ENCODE results near the gene TIMM44.

Gene TIMM44, protein sequence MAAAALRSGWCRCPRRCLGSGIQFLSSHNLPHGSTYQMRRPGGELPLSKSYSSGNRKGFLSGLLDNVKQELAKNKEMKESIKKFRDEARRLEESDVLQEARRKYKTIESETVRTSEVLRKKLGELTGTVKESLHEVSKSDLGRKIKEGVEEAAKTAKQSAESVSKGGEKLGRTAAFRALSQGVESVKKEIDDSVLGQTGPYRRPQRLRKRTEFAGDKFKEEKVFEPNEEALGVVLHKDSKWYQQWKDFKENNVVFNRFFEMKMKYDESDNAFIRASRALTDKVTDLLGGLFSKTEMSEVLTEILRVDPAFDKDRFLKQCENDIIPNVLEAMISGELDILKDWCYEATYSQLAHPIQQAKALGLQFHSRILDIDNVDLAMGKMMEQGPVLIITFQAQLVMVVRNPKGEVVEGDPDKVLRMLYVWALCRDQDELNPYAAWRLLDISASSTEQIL

DNA sequence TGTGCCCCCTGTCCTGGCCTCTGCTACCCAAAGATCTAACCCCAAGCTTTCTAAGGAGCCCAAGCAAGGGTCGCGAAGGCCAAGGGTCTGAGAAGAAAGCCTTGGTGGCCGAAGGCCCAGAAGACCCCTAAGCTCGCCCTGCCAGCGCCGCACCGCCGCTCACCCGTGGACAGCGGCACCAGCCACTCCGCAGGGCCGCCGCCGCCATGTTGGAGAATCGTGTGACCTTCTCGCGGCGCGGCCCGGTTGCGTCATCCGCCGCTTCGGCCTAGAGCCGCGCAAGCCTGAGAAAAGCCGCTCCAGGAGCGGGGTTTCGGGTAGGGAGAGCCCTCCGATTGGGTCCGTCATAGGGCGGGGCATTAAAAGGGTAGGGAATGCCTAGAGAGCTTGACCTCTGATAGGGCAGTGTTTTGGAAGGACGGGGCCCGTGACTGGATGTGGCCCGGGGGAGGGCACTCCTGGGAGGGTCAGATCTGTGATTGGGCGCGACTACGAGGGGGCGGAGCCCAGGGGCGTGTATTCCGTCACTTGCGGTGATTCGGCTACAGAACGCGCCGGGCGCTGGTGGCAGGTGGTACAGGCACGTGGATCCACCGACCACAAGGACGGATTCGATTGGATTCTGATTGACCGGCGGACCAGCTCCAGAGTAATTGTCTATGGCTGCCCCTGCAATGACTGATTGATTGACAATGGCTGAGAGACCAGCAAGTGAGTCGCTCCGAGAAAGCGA is at the start of gene TIMM44:
TIMM44 (minus strand) TSS at position 223 of the 733 bp plus-strand sequence; CDS start at position 208, 15 bp downstream.
- DNase-seq (ENCODE audit: low read depth in 2 of 2): peak; percentile 97 to 98

DNA sequence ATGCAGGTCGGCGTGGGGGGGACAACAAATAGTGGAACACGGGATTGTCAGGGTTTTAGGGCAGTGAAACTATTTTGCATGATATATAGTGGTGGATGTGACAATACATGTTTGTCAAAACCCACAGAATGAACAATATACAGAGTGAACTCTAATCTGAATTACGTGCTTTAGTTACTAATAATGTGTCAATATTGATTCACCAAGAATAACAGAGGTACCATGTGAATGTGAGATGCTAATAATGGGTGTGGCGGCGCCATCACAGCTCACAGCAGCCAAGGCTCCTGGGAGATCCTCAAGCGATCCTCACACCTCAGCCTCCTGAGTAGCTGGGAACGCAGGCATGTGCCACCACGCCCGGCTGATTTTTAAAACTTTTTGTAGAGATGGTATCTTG is 49.1 kb upstream of the TIMM44 start:
- DNase-seq (ENCODE audit: low read depth in 2 of 2): no peak

DNA sequence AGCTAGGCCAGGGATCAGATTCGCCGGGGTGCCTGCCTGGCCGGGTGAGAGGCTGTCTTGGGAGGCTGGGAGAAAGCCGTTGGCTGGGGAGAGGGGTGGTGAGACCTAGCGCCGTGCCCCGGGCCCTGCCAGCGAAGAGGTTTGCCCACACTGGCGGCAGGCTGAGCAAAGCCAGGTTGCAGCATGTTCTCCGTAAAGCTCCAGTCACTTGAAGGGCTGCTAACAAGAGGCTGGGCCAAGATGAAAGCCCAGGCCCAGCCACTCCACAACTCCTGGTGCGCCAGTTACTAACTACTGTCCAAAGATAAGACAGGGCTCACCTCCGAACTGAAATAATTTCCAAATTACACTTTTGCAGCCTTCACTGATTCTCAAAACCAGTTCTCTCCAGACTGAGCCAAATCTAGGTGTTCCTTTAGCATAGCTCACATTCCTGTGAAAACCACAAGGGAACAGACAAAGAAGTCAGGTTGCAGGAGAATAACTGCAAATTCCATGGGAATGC is 45.7 kb upstream of the TIMM44 start:
- DNase-seq (ENCODE audit: low read depth in 2 of 2): no peak

DNA sequence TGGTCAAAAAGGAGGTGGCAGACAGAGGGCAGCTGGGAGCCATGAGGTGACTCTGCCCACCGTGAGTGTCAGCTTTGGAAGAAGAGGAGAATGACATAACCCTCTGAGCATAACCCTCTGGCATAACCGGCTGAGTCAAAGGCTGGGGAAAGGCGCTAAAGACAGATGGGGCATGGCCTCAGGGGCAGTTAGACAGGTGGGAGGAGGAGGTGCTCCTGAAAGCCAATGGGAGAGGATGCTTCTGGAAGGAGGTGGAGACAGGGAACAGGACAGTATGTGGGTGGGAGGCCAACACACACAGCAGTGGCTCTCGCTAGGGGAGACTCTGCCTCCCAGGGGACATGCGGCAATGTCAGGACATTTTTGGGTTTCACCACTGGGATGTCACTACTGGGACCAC is 44.8 kb upstream of the TIMM44 start:
- DNase-seq (ENCODE audit: low read depth in 2 of 2): no peak

DNA sequence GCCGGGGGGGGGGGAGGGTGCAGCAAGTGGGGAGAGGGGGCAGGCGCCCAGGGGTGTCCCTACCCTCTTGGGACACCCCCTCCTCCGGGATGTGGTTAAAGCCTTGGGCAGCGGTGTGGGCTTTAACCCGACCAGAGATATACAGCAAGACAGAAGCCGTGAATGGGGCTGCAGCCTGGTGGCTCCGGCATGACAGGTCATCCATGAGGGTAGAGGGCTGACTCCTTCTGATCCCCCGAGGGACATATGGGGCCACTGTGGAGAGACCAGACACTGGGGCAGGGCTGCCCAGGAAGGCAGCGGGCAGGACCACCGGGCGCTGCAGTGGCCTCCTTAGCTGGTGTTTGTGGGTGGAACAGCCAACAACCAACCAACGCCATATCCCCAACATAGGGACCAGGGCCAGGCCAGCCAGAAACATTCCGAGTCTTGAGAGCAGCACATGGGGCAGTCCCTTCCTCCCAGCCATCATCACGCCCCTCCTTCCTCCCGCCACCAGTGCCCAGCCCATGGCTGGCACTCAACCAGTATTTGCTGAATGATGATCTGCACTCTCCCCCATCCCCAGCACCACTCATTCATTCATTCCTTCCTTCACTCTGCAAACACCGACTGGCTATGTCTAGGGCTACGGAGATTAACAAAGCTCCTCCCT is 43.8 kb upstream of the TIMM44 start:
- DNase-seq (ENCODE audit: low read depth in 2 of 2): no peak

DNA sequence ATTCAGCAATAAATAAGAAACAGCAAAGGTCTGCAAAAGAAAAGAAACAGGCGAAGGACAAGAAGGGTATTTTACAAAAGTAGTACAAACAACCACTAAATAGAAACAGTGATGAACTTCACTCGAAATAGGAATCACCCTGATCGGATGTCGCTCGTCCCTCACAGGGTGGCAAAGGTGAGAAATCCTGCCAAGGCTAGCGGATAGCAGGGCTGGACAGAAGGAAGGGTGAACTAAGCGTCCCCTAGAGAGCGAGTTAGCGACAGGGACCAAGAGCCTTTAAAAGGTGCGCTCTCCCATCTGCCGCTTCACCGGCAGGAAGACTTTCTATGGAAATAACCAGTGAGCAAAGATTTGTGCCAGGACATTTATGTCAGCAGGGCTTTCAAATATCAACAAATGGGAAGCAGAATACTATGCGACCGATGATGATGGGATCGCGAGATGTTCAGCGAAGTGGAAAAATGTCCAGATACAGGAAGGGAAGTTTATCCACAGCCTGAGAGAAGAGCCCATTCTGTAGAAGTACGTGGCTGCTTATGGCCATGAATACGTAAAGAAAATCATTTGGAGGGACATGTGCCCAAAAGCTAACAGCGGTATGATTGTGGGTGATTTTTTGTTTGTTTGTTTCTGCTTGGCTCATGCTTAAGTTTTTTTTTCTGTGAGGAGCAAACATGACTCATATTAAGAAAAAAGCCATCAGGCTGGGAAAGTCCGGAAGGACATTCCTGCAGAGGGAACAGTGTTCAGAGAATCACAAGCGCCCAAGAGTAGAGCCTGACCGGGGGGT is 43.1 kb upstream of the TIMM44 start:
- DNase-seq (ENCODE audit: low read depth in 2 of 2): no peak

DNA sequence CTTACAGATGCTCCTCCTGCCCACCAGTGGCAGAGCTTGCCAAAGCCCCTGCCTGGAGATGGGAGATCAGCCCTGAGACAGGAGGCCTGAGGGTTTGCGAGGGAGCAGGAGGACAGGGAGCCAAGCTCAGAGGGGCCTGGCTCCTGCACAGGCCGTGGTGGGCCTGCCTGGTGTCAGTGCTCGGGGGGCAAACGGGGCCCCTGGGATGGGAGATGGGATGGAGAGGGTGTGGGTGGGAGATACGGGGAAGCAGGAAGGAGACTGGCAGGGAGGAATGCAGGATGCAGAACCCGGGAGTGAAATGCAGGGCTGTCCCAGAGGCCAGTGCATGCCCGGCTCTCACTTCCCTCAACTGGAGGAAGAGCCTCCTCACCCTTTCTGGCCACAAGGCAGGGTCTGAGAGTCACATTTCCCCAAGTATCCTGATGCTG is 42.0 kb upstream of the TIMM44 start:
- no peak for DNase-seq (ENCODE audit: low read depth in 2 of 2)

DNA sequence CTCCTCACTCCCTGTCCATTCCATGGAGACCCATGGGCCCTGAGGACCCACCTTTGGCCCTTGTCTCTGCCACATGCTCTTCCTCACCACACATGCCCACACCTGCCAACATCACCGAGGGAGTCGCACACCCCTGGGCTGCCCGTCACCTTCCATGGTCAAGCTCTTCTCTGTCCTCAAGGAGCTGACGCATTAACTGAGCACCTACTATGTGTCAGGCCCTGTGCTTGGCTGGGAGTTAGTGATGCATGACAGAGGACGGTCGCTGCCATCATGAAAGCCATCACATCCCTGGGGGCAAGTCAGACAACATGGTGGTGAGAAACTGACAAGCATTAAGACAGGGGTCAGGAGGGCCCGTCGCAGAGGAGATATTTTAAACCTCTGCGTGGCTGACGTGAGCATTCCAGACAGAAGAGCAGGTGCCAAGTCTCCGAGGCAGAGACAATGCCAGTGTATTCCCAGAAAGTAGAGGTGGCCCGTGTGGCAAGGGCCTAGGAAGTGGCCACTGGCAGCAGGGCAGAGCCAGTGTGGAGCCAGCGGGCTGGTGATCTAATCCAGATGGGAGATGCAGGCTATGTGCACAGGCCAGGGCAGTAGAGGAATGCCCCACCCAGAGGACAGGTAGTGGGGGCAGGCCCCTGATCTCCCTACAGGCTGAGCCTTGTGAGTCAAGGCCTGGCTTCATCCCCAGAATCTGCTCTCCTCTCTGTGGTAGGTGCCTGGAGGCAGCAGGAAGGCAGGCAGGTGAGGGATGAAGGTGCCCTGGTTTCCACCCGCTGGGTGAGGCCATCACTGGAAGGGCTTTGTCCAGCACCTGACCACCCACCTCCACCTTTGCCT is 40.8 kb upstream of the TIMM44 start:
- no peak for DNase-seq (ENCODE audit: low read depth in 2 of 2)

DNA sequence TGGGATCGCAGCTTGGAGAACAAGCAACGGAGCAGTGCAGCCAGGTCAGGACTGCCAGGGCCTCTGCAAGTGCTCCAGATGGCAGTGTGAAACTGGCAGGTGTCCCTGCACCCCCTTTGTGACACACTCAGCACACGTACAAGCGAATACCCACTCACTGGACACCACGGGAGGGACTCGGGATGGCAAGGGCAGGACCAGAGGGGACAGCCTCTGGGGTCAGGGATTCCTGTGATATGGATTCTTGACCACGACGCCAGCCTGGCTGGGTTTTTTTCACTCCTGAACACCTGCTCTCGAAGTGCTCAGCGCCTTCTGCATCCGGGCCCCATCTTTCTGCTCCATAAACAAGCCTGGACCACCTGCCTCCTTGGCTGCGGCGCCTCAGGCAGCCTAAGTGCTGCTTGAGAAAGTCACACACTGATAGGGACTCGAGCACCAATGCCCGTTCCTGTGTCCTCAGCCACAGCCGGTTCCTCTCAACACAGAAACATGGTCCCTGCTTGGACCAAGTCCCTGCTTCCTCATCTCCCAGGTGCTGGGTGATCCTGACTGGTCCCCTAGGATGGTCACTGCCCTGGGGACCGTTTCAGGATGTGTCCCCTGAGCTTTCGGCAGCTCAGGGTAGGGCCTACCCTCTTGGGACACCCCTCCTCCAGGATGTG is 40.0 kb upstream of the TIMM44 start:
- DNase-seq (ENCODE audit: low read depth in 2 of 2): no peak

DNA sequence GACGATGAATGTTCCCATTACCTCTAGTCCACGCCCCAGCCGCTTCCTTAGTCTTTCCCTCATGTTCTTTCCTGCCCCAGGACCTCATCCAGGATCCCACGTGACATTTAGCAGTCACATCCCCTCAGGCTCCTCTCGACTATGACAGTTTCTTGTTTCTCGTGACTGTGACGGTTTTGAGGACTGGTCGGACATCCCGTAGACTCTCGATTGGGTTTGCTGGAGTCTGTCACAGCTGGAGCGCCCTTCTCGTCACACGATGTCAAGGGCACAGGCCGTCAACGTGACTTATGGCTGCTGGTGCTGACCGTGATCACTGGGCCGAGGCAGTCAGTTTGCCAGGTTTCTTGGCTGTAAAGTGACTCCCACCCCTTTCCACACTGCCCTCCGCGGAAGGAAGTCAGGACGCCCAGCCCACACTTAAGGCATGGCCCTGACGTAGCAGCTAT is 39.2 kb upstream of the TIMM44 start:
- DNase-seq (ENCODE audit: low read depth in 2 of 2): no peak

DNA sequence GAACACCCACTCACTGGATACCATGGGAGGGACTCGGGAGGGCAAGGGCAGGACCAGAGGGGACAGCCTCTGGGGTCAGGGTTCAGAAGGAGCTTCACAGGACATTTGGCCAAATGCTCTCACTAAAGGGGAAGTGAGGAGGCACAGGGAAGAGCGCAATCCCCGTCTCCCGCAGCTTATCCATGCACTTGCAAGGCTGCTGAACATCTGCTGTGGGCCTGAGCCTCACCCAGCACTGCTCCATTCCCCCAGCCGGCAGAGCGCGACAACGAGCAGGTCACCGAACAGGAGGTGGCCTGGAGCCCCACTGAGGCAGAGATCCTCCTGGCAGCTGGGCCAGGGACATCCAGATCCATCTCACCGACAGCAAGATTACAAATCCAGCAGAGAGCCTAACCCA is 38.6 kb upstream of the TIMM44 start:
- no peak for DNase-seq (ENCODE audit: low read depth in 2 of 2)

DNA sequence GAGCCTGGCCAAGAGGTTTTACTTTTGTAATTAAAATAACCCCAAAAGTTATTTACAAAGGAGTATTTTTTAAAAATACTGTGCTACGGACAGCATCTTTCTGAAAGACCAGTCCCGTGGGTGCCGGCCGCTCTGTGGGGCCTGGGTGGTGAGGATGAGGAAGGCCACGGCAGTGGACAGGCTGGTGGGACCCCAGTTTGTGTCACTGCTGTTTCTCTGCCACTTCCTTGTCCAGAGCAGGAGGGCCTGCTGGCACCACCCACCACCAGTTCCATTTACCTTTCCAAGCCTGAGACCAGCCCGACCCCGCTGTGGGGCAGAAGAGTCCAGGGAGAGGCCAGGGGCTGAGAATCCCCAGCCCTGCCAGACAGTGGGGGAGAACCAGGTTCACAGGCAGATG is 38.2 kb upstream of the TIMM44 start:
- DNase-seq (ENCODE audit: low read depth in 2 of 2): no peak

DNA sequence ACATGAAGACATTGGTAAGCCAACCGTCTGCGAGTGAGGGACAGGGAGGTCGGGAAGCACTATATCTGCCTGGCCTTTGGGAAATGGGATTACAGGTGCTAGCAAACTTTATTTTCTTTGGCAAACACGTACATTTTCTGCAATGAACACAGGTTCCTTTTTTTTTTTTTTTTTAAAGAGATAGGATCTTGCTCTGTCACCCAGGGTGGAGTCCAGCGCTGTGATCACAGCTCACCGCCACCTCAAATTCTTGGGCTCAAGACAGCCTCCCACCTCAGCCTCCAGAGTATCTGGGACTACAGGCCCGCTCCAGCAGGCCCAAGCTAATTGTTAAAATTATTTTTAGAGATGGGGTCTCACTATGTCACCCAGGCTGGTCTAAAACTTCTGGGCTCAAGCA is 37.7 kb upstream of the TIMM44 start:
- no peak for DNase-seq (ENCODE audit: low read depth in 2 of 2)

DNA sequence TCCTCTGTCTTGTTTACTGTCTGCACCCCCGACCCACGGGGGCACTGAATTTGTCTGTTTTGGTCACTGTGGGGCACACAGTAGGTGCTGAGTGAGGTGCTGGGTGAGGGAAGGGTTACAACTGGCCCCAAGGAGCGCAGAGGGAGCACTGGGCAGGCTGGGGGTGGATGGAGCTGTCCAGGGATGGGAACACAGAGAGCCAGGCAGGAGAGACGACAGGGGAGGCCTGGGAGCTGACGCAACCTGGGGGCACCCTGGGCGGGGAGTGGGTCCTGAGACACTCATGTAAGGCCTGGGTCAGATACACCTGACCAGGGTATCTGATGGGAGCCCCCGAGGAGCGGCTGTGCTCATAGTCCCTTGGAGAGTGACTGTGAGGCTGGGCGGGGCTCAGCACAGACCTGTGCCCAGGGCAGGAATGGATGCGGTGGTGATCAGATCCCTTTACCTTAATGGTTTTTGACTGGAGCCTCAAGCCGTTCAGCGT is 37.2 kb upstream of the TIMM44 start:
- DNase-seq (ENCODE audit: low read depth in 2 of 2): no peak

DNA sequence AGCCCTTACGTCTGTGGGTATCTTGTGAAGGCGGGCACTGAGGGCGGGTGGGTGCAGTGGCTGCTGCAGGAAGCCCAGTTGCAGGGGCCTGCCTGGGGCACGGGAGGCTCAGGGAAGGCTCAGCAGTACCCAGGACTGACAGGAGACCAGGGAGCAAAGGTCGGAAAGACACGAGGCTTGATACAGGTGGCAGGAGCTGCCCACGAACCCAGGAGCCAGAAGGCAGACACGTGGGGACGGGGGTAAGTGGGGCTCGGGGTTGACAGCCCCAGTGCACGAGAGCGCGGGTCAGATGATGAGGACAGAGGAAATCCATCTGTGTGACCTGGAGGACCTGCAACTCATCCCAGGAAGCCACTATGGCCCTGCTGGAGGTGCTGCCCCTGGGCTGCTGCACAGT is 36.7 kb upstream of the TIMM44 start:
- DNase-seq (ENCODE audit: low read depth in 2 of 2): no peak

DNA sequence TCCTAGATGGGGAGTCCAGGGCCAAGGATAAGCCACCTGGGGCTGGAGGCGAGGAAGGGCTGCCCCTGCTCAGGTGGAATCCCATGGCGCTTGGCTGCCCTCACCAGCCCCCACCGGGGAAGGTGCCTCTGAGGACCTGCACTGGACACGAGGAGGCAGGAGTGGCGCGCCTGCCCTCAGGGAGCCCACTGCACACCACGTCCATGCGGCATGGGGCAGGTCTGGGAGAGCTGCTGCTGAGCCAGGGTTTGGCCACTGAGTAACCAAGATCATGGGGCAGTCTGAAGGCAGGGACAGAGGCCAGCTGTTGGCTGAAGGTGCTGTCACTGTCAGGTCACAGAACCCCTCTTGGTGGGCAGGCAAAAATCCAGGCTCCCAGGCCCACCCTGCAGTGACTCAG is 36.1 kb upstream of the TIMM44 start:
- no peak for DNase-seq (ENCODE audit: low read depth in 2 of 2)

DNA sequence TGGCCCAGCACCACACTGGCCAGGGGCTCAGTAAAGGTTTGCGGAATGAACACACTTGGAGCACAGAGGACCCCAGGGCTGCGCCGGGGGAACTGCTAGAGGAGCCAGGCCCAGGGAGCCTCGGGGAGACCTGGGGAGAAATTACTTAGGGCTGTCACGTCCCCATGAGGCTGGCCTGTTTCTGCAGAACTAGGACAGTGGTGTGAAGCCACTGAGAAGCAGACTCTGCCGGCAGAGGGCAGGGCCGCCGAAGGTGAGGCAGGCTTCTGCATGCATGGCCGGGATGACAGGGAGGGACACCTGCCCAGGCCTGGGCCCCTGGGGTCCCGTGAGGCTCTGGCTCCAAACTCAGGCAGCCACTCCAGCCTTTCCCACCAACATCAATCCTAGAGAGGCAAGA is 35.5 kb upstream of the TIMM44 start:
- no peak for DNase-seq (ENCODE audit: low read depth in 2 of 2)

DNA sequence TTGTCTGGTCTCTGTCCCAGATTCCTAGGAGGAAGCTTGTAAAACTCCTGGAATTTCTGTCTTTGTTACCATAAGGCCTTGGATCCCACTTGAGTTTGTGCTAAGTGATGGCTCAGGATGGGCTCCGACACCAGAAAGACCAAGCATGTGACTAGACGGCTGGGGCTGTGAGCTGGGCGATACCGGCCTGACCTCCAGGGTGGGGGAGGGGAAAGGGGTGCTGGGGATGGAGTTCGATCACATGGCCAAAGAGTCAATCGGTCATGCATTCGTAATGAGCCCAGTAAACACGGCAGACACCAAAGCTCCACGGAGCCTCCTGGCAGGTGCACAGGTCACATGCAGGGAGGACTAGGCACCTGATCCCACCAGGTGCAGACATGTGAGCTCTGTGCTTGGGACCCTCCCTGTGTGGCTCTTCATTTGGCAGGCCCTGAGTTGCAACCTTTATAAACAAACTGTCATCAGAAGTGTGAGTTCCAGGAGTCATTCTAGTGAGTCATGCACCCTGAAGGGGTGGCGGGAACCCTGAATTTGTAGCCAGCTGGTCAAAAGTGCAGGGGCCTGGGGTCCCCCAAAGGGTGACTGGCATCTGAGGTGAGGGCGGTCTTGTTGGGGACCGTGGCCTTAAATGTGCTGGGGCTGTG is 34.8 kb upstream of the TIMM44 start:
- no peak for DNase-seq (ENCODE audit: low read depth in 2 of 2)

DNA sequence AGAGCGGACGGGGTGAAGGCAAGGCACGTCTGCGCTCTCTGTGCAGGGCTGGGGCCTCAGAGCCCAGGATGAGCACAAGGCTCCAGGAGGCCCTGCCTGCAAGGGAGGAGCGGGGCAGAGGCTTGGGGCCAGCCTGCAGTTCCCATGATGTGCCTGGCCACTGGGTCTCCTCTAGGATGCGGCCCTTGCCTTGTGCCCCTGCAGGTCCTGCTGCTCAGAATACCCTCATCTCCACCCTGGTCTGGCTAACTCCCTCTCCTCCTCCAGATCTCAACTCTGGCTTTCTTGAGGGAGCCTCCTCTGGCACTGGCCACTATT is 34.2 kb upstream of the TIMM44 start:
- no peak for DNase-seq (ENCODE audit: low read depth in 2 of 2)

Measured in stimulated activated CD8-positive, alpha-beta memory T cell treated with anti-CD3 and anti-CD28 coated beads, Interleukin-2, amount 100 ng/mL, for 48 hours (primary cell).